ENCODE results near the gene ANKRD40. TPM values are rescaled to one million over a fixed set of nuclear protein-coding genes. Genes with fewer than 3 reads are reported as not detected.

Gene ANKRD40
- total and polyA plus RNA-seq, 2 donors (not counting 1 experiment from before 2014, with no cell fraction given) = 13.7 to 35.3 TPM

GRCh38 chr17:50656509-50656908 lies 51.2 kb downstream of the ANKRD40 start:
- no peak overlapping the region for H3K4me3 ChIP-seq (ENCODE audit: control extremely low read depth in 1 of 5, extremely low read depth in 1 of 5, insufficient read depth in 1 of 5, low read depth in 2 of 5, low read length in 4 of 5)
- no peak overlapping the region for H3K9ac ChIP-seq (ENCODE audit: low read length)
- 92% methylated on average over 5 of the region's 5 CpGs for WGBS (ENCODE audit: insufficient coverage)
- no peaks in the 10 kb centered on the region for H3K79me2 ChIP-seq (ENCODE audit: control insufficient read depth, insufficient read depth, low read length)
- no peak overlapping the region for H3K4me2 ChIP-seq (replicated peaks; ENCODE audit: low read depth, low read length, poor library complexity, severe bottlenecking)
- intact Hi-C loops (cut with micrococcal nuclease) = no loop called here
- POLR2A ChIA-PET = no interaction called here
- no peaks in the 10 kb centered on the region for H3K4me1 ChIP-seq (ENCODE audit: control insufficient read depth in 2 of 2, insufficient read depth in 2 of 2, low read length in 2 of 2)
- CTCF ChIA-PET = no interaction called here
- no peak overlapping the region for H3K27ac Mint-ChIP-seq
- H2AFZ ChIP-seq (ENCODE audit: insufficient read depth, low read depth, low read length, poor library complexity, severe bottlenecking) = no peak overlapping the region
- ATAC-seq (ENCODE audit: low read depth) = no peak
- H3K4me1 Mint-ChIP-seq = no peaks in the 10 kb centered on the region
- no peaks in the 10 kb centered on the region for H4K20me1 ChIP-seq (ENCODE audit: control insufficient read depth, insufficient read depth, low read length, poor library complexity, severe bottlenecking)
- DNase-seq = no peak
- H3K27me3 Mint-ChIP-seq = peaks cover 5% of the 10 kb centered on the region
- no peaks in the 10 kb centered on the region for H3K36me3 ChIP-seq (replicated peaks in 1 of 2; ENCODE audit: control extremely low read depth in 1 of 2, control insufficient read depth in 1 of 2, extremely low read depth in 1 of 2, insufficient read depth in 2 of 2, low read length in 1 of 2)
- H3K27ac ChIP-seq (ENCODE audit: low read length in 2 of 2) = no peak overlapping the region
- H3K27me3 ChIP-seq (replicated peaks in 1 of 4; ENCODE audit: control extremely low read depth in 1 of 4, control insufficient read depth in 3 of 4, insufficient read depth in 4 of 4, low read length in 3 of 4) = peaks cover 0 to 4% (median 0%) of the 10 kb centered on the region in 4 experiments
- H3K4me3 Mint-ChIP-seq = no peak overlapping the region
- no peaks in the 10 kb centered on the region for H3K9me3 Mint-ChIP-seq (ENCODE audit: insufficient read depth)
- H3K9me3 ChIP-seq (ENCODE audit: control extremely low read depth in 1 of 3, control insufficient read depth in 2 of 3, insufficient read depth in 1 of 3, low read length in 2 of 3) = peaks cover 0 to 11% (median 6%) of the 10 kb centered on the region in 3 donors
- TF ChIP-seq CTCF (IDR thresholded peaks at IDR 0.05) (no peak), EZH2 (IDR thresholded peaks at IDR 0.05; ENCODE audit: borderline replicate concordance, insufficient read depth, low read depth, low read length, poor library complexity, severe bottlenecking) (no peak)

GRCh38 chr17:50653738-50654137 lies 54.0 kb downstream of the ANKRD40 start:
- no peak overlapping the region for H3K4me3 Mint-ChIP-seq
- Histone ChIP-seq H3K9me3 (ENCODE audit: control extremely low read depth in 1 of 3, control insufficient read depth in 2 of 3, insufficient read depth in 1 of 3, low read length in 2 of 3) (peaks cover 0 to 11% (median 6%) of the 10 kb centered on the region in 3 donors), H3K4me3 (ENCODE audit: control extremely low read depth in 1 of 5, extremely low read depth in 1 of 5, insufficient read depth in 1 of 5, low read depth in 2 of 5, low read length in 4 of 5) (no peak overlapping the region), H3K79me2 (ENCODE audit: control insufficient read depth, insufficient read depth, low read length) (no peaks in the 10 kb centered on the region), H3K9ac (ENCODE audit: low read length) (no peak overlapping the region), H3K4me2 (replicated peaks; ENCODE audit: low read depth, low read length, poor library complexity, severe bottlenecking) (no peak overlapping the region), H3K27ac (ENCODE audit: low read length in 2 of 2) (no peak overlapping the region), H3K36me3 (replicated peaks in 1 of 2; ENCODE audit: control extremely low read depth in 1 of 2, control insufficient read depth in 1 of 2, extremely low read depth in 1 of 2, insufficient read depth in 2 of 2, low read length in 1 of 2) (no peaks in the 10 kb centered on the region), H2AFZ (ENCODE audit: insufficient read depth, low read depth, low read length, poor library complexity, severe bottlenecking) (no peak overlapping the region), H3K4me1 (ENCODE audit: control insufficient read depth in 2 of 2, insufficient read depth in 2 of 2, low read length in 2 of 2) (no peaks in the 10 kb centered on the region), H4K20me1 (ENCODE audit: control insufficient read depth, insufficient read depth, low read length, poor library complexity, severe bottlenecking) (no peaks in the 10 kb centered on the region), H3K27me3 (replicated peaks in 1 of 4; ENCODE audit: control extremely low read depth in 1 of 4, control insufficient read depth in 3 of 4, insufficient read depth in 4 of 4, low read length in 3 of 4) (peaks cover 0 to 4% (median 0%) of the 10 kb centered on the region in 4 experiments)
- H3K9me3 Mint-ChIP-seq (ENCODE audit: insufficient read depth) = peaks cover 2% of the 10 kb centered on the region
- H3K27me3 Mint-ChIP-seq = peaks cover 5% of the 10 kb centered on the region
- CTCF ChIA-PET = no interaction called here
- POLR2A ChIA-PET = interaction anchor here (0.7 kb wide), 1 partner anchor 44 kb away, joined by 3 read pairs; no protein-coding TSS in a partner anchor
- TF ChIP-seq EZH2 (IDR thresholded peaks at IDR 0.05; ENCODE audit: borderline replicate concordance, insufficient read depth, low read depth, low read length, poor library complexity, severe bottlenecking) (no peak), CTCF (IDR thresholded peaks at IDR 0.05) (no peak)
- intact Hi-C loops (cut with micrococcal nuclease) = no loop called here
- no CpG with 5 or more reads among the region's 3 CpGs for WGBS (ENCODE audit: insufficient coverage)
- no peak overlapping the region for H3K27ac Mint-ChIP-seq
- H3K4me1 Mint-ChIP-seq = no peaks in the 10 kb centered on the region
- DNase-seq (no peak), ATAC-seq (ENCODE audit: low read depth) (no peak)

Measured in B cell (primary cell).